ENCODE measurements around the gene PPIC.

DNA sequence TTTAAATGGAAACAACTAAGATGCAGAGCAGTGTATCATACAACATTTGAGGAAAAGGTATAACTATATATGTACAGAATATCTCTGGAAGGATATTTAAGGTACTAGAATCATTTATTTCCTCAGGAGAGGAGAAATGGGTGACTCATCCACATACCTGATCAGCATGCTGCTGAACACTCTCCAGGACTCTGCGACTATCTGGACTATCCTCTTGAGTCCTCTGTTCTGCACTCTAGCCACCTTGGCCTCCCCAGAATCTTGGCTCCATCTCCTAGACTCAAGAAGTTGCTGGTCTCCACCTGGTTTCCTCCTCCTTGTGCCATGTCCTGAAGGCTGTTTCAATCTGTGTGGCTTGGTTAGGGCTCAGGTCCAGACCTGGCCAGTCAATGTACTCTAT, 43.7 kb upstream of the PPIC start:
- TF ChIP-seq, protein P1, sequence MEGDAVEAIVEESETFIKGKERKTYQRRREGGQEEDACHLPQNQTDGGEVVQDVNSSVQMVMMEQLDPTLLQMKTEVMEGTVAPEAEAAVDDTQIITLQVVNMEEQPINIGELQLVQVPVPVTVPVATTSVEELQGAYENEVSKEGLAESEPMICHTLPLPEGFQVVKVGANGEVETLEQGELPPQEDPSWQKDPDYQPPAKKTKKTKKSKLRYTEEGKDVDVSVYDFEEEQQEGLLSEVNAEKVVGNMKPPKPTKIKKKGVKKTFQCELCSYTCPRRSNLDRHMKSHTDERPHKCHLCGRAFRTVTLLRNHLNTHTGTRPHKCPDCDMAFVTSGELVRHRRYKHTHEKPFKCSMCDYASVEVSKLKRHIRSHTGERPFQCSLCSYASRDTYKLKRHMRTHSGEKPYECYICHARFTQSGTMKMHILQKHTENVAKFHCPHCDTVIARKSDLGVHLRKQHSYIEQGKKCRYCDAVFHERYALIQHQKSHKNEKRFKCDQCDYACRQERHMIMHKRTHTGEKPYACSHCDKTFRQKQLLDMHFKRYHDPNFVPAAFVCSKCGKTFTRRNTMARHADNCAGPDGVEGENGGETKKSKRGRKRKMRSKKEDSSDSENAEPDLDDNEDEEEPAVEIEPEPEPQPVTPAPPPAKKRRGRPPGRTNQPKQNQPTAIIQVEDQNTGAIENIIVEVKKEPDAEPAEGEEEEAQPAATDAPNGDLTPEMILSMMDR (IDR thresholded peaks at IDR 0.05): no peak
- TF ChIP-seq POLR2A (IDR thresholded peaks at IDR 0.05): no peak

Measured in prostate gland (tissue), 2 donors.